DMS79 (cell line): Measurements from ENCODE around the gene H6PD.
A peak's percentile ranks its signal among the peaks of the same experiment; 100 is the strongest.
"Not testable (repeated sequence)": the region's sequence is repeated elsewhere in the genome, so short reads cannot be mapped to it uniquely, and the experiment has no call there.

Experiments used
- DNase-seq: peaks from one replicate; lab custom pipeline; 2025; lab: John Stamatoyannopoulos, UW

Gene H6PD

DNA sequence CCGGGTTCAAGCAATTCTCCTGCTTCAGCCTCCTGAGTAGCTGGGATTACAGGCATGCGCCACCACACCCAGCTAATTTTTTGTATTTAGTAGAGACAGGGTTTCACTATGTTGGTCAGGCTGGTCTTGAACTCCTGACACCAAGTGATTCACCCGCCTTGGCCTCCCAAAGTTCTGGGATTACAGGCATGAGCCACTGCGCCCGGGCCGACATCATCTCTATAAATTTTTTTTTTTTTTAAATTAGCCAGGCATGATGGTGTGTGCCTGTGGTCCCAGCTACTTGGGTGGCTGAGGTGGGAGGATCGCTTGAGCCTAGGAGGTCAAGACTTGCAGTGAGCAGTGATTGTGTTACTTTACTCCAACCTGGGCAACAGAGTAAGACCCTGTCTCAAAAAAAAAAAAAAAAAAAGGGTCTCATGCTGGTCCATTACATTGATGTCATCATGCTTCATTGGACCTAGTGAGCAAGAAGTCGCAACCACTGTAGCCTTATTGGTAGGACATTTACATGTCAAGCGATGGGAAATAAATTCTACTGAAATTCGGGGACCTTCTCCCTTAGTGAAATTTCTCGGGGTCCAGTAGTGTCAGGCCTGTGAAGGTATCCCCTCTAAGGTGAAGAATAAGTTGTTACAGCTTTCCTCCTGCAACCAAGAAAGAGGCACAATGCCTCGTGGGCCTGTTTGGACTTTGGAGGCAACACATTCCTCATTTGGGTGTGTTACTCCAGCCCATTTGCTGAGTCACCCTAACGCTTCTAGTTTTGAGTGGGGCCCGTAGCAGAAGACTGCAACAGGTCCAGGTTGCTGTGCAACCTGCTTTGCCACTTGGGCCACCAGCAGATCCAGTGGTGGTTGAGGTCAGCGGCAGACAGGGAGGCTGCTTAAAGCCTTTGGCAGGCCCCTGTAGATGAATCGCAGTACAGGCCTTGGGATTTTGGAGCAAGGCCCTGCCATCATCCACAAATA, 65.3 kb downstream of the H6PD start:
- DNase-seq: not testable (repeated sequence)

DNA sequence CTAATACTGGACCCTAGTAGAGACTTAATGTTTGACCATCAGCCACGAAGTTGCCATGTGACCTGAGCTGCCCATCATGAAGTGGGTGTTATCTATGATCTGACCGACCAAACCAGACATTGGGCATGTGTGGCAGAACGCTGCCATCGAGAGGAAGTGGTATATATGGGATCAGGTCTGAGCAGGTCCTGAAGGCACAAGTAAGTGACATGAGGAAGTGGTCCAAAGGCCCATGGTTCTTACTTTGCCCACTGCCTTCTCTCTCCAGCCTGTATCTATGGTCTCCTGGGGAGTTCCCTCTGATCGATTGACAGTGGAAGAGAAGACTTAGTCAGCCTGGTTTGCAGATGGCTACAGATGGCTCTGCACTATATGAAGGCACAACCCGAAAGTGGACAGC, 66.0 kb downstream of the H6PD start:
- no peak for DNase-seq

DNA sequence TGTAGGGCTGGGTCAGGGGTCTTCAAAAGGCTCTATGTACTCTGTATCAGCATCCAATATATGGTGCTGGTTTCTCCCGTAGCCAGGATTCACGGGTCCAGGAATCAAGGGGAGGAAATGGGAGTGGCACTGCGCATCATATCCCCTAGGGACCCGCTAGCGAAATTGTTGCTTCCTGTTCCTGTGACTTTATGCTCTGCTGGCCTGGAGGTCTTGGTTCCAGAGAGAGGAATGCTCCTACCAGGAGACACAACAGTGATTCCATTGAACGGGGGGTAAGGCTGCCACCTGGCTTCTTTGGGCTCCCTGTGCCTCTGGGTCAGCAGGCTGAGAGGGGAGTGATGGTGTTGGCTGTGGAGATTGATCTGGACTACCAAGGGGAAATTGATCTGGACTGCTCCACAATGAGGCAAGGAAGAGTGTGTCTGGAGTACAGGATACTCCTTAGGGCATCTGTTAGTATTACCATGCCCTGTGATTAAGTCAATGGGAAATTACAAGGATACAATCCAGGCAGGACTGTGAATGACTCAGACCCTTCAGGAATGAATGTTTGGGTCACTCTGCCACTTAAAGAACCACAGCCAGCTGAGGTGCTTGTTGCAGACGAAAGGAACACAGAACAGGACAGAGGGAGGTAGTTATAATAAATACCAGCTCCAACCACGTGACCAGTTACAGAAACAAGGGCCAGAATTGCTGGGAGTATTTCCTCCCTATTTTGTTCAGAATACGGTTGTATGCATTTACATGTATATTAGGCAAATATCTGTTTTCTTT, 68.4 kb downstream of the H6PD start:
- DNase-seq: peak; percentile 59

DNA sequence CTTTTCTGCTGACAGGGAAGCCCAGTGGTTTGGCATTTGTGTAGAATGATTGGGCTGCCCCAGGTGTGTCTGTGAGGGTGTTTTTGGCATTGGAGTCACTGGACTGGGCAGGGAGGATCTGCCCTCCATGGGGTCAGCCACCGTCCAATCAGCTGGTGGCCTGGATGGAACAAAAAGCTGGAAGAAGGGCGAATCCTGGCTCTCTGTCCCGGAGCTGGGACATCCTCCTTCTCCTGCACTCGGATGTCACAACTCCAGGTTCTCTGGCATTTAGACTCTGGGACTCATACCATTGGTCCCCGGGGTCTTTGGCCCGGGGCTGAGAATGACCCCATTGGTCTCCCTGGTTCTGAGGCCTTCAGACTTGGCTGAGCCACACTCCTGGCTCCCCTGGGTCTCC, 69.3 kb downstream of the H6PD start:
- DNase-seq: no peak

DNA sequence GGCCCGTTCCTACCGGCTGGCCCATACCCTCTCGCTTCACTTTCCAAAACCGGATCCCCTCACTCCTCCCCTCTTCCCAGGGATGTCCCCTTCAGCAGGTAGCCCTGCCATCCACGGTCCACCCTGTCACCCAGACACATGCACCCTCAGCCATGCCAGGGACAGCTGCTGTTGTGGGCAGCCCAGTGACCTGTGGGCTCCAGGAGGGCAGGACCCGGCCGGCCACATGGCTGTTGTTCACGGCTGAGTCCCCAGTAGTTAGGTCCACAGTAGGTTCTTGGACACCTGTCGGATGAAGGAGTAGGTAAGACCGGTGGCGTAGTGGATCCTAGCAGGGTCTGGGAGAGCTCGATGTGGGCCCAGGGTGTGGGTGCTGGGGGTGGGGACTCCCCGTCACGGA, 70.6 kb downstream of the H6PD start:
- no peak for DNase-seq

DNA sequence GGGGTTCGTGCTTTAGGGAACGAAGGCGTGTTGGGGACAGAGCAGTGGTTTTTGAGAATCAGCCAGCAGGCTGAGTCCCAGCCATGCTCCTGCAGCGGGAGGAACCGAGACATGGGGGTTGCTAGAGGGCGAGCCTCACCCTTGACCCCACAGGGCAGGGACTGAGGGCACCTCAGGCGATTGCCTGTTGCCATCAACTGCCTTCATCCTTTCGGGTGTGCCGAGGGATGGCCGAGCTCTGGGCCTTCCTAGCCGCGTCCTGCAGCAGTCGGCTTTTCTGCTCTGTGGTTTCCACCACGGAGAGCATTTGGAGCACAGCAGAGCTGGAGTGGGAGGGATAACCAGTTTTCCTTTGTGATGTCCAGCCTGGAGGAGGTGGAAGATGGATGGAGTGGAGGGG, 71.4 kb downstream of the H6PD start:
- DNase-seq: no peak

DNA sequence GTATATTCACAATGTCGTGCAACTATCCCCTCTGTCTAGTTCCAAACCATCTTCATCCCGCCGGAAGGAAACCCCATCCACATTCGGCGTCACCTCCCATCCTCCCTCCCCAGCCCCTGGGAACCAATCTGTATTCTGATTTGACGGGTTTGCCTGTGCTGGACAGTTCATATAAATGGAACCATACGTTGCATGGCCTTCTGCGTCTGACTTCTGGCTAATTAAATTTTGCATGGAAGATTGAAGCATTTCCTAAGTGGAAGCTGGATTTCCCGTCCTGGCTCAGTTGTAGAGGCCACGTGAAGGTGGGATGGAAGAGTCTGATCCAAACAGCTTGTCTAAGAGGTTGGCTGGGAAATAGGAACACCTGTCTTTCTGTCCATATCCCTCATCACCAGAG, 72.7 kb downstream of the H6PD start:
- DNase-seq: no peak

DNA sequence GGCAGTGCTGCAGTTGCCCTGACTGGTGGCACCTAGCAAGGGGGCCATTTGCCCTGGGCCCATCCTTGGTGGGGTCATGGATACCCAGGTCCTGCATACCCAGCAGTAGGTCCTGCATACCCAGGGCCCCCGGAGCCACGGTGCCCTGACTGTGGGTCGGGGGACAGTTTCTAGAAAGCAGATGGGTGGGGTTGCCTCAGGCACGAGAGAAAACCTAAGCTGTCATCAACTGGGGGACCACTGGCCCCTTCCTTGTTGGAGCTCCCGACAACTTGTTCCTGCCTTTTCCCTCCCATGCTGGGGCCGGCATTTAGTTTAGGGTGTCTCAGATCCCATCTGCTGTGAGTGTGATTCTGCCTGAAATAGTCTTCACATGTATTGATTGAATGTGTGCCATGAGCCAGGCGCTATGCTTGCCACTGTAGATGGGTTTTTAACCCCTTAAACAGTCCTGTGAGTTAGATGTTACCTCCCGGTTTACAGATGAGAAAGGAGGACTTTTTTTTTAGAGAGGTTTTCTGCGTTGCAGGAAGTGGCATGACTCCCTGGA, 73.7 kb downstream of the H6PD start:
- no peak for DNase-seq

DNA sequence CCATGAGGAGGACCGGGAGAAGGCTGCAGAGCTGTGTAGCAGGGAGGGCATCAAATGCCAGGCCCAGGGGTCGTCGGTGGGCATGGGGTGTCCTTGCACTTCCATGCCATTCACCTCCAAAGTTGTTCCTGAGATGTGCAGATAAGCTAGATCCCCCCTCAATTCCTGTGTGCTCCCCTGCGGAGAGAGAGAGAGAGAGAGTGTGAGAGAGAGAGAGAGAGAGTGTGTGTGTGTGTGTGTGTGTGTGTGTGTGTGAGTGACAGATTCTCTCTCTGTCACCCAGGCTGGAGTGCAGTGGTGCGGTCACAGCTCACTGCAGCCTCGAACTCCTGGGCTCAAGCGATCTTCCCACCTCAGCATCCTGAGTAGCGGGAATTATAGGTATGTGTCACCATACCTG, 74.5 kb downstream of the H6PD start:
- no peak for DNase-seq

DNA sequence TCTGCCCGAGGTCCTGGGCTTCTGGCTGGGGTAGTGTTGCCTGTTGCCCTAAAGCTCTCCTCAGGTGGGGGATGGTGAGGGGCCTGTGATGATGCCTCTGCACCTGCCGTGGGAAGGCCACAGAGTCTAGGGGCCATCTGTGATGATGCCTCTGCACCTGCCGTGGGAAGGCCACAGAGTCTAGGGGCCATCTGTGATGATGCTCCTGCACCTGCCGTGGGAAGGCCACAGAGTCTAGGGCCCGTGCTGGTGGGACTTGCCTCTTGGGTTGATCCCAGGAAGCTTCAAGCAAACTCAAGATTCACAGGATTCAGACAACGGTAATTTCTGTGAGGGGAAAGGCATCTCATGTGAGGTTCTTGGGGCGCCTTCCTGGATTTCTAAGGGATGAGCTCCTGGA, 75.4 kb downstream of the H6PD start:
- DNase-seq: no peak

DNA sequence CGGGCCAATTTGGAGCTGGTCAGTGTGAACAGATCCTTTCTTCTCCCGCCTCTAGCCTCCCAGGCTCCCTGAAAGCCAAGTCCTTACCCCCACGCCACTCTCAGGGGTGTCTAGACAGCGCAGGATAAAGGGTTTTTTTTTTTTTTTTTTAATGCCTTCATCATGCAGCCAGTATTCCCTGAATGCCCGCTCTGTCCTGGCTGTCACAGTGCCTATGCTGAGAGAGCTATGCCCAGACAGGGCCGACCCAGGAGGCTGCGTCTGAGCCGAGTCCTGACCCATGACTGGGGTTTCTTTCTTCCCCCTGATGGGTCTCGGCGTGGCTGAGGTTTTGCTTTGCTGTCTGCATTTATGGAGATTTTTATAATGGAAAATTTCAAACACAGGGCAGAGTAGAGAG, 76.5 kb downstream of the H6PD start:
- DNase-seq: no peak

DNA sequence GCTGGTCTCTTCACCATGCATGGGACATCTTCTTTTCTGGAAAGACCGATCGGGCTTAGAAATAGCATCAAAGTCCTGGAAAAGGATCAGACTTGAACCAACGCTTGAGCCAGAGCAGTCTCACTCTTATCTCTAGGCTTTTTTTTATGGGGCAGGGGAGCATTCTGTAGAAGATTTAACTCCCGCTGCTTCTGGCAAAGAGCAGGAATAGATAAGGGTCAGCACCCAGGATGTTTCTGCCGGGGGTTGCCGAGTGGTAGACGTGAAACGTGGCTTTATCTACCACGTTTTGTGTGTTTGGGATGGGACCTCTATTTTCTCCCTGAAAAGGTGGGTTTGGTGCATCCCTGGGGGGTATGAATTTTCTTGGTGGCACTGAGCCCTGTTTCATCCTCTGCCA, 76.9 kb downstream of the H6PD start:
- no peak for DNase-seq

DNA sequence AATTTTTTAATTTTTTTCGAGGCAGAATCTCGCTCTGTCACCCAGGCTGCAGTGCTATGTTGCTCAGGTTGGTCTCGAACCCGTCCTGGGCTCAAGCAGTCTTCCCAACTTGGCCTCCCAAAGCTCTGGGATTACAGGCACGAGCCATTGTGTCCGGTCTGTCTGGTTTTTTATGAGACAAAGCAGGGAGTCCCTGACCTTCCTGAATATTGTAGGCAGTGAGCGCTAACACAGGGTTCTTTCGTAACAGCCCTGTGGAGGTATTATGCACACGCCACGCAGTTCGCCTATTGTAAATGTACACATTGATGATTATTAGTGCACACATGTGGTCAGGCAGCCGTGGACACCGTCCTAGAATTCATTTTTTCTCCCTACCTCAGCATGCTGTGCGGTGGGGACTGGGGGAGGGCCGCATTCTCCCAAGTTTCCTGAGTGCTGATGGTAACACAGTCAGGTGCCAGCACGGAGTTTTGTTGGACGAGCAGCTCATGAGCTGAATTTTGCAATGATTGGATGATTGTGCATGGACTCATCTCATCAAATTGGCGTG, 77.7 kb downstream of the H6PD start:
- DNase-seq: no peak

DNA sequence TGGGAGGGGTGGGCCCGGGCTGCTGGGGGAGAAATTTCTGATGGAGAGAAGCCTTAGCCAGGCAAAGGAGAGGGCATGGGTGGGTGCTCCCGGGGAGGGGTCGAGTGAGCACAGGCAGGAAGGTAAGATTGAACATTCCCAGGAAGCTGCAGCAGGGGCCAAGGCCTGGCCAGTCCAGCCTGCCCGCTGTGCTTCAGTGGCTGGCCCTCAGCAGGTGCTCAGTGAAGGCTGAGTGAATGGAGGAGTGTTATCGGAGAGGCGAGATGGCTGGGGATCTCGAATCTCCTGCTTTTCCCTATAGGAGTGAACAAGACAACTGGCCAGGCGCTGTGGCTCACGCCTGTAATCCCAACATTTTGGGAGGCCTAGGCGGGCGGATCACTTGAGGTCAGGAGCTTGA, 79.0 kb downstream of the H6PD start:
- no peak for DNase-seq

DNA sequence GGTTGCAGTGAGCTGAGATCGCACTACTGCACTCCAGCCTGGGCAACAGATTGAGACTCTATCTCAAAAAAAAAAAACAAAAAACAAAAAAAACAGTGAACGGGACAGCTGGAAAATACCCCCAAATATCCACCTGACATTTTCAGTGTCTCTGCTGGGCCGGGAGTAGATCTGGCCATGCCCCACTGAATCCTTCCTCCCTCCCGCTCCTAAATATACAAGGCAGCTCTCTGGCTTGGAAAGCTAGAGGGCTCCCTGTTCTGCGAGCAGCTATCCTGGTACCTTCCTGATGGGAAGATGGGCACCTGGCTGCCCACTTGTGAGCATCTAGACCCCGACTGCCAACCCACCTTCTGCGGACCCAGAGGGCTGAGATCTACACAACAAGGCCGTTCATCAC, 79.5 kb downstream of the H6PD start:
- no peak for DNase-seq

DNA sequence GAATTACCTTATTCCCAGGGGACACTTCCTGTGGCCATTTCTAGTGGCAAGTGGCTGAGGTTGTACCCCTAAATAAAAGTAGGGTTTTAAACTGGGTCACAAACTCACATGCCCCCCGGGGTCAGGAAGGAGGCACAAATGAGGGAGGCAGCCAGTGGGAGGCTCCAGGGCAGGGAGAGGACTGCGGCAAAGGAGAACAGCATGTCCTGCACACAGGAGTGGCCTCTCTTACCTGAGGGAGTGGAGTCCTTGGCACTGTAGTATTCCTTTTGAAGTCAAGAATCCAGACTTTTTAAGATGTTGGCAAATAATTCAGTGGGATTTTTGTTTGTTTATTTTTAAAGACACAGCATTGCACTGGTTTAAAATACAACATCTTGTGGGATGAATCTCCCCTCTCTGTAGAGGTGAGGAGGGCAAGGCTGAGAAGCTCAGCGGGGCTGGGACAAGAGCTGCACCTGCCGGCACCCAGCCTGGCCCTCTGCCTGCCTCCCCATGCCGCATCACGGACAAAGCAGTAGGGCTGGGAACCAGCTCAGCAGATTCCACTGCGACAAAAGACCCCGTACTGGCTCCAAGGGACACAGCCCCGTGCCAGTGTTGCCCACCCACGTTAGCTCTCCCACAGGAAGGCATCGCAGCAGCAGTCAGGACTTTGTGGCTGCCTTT, 80.3 kb downstream of the H6PD start:
- no peak for DNase-seq

DNA sequence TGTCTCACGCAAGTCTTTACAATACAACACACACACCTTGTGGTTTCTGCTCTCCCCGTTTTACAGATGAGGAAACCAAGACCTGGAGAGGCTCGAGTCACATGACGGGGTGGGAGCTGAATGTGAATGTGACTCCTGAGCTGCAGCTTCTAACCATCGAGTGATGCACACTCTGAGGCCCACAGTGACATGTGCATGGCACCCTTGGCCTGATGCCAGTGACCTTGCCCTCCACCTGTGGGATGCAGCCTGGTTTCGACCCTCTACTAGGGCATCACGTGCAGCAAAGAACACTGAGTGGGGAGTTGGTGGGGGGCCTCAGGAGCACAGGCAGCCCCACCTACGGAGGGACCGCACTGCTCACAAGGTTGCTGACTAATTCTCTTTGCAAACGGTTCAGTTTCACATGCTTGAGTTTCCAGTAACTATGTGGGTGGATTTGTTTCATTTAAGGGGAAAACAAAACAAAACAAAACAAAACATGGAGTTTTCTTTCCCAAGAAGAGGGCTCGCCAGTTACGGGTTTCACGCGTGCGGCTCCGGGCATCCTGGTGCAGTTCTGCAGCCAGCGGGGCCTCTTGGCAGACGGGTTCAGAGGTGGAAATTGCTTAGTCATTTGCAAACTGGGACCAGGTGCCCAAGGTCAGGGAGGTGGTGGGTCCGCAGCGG, 81.0 kb downstream of the H6PD start:
- DNase-seq: no peak

DNA sequence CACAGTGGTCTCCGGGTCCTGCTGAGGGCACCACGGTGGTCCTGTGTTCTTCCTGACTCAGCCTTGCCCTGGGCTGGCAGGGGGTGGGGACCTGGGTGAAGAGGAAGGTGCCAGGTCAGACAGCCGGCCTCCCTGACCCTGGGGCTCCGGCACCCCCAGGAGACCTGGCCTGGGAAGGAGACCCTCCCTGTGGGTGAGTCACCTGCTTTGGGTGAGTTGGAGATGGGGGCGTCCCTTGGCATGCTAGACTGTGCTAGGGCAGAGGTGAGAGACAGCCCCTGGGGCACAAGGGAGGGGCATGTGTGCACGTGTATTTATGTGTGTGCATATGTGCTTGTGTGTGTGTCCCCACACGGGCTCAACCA, 81.5 kb downstream of the H6PD start:
- no peak for DNase-seq

DNA sequence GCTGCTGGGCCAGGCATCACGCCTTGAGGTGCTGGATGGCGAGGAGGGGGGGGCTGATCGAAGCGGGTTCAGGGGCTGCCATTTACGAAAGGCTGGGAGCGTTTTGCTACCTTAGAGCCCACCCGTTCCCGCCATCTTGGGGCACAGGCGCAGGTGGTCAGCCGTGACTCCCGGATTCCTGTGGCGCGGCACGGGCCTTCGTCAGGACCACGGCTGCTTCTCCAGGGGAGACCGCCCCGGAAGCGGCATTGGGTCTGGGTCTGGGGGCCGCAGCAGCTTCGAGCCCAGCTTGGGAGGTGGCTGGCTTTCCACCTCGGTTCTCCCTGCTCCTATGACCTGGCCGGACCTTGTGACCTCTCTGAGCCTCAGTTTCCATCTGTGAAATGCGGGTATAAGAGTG, 81.9 kb downstream of the H6PD start:
- no peak for DNase-seq

DNA sequence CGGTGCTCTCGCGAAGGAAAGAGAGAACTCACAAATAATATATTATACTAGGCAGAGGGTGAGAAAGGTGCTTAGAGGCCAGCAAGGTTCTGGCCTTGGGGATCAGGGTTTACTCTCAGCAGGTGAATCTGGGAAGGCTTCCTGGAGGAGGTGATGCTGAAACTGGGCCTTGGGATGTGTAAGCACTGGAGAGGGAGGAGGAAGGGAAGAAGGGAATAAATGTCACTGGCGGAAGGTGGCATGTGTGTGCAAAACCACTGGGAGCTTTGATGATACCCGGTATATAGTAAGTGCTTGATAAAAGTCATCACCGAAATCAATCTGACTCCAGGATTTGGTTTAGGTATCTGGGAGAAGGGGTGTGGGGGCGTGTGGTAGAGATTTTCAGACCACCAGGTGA, 82.5 kb downstream of the H6PD start:
- DNase-seq: no peak

DNA sequence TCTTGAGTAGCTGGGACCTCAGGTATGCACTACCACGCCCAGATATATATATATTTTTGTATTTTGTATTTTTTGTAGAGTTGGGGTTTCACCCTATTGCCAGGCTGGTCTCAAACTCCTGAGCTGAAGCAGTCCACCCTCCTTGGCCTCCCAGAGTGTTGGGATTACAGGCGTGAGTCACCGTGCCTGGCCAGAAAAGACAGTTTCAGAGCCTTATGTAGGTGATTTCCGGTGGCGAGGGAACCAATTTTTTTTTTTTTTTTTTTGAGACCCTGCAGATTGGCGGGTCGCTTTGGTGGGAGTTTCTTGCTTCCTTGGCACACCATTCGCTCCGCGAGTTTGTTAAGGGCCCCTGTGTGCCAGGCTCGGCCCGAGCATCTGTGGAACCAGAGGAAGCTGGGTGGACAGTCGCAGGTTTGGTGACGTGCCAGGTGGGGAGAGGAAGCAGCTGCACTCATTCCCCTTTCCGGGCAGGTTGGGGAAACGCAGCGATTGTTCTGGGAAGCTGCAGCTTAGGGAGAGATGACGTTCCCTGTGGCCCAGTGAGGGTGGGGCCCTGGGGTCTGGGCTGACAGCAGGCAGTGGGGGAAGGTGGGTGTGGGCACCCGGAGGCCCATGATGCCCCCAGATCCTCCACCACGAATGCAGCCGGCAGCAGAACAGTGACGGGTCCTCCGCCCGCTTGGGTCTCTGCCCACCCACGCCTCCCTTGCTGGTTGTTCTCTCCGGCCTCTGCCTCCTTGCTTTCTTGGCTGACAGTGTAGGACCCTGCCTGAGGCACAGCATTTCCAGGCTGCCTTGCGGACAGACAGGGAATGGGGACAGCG, 83.2 kb downstream of the H6PD start:
- DNase-seq: peak; percentile 9
